ENCODE results near the gene VPS4A.

VPS4A gene

DNA sequence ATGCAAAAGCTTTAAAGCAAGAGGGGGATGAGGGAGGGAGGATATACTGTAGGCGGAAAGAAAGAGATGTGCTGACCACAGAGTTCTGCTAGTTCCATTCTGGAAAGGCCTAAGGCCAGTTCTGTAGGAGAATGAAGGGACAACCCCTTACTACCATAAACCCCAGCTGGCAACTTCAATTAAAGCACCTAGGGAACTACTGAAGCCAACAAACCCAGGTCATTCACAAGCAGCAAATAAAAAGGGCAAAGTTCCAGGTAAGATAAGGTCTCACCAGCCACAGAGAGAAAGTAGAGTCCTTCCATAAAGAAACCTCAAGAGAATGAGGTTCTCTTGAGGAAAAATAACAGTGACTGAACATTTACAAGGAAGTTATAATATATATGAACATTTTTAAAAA, 61.9 kb downstream of the VPS4A start:
- Histone ChIP-seq H3K27ac (ENCODE audit: low read depth, low read length) (no peak overlapping the region), H3K23ac (ENCODE audit: low read length) (no peak overlapping the region), H2BK120ac (ENCODE audit: insufficient read depth, low read length, poor library complexity) (no peak overlapping the region), H3K79me1 (ENCODE audit: low read length) (no peaks in the 10 kb centered on the region), H3K4ac (ENCODE audit: low read depth, low read length) (no peak overlapping the region), H3K79me2 (ENCODE audit: control insufficient read depth, insufficient read depth, low read length, poor library complexity) (no peaks in the 10 kb centered on the region), H4K91ac (ENCODE audit: low read depth, low read length) (no peak overlapping the region), H3K14ac (ENCODE audit: low read length) (no peak overlapping the region), H2AFZ (ENCODE audit: insufficient read depth, low read length, poor library complexity) (no peak overlapping the region), H3K4me2 (ENCODE audit: low read length) (no peak overlapping the region), H3K18ac (ENCODE audit: low read length) (no peak overlapping the region), H4K8ac (ENCODE audit: low read depth, low read length) (no peak overlapping the region), H3K4me1 (ENCODE audit: control insufficient read depth in 1 of 2, insufficient read depth in 2 of 2, low read length in 2 of 2) (no peaks in the 10 kb centered on the region), H3K9me3 (ENCODE audit: insufficient read depth, low read depth, low read length) (no peaks in the 10 kb centered on the region), H3K4me3 (ENCODE audit: low read depth, low read length) (no peak overlapping the region), H4K12ac (ENCODE audit: low read depth, low read length) (no peak overlapping the region), H2BK12ac (ENCODE audit: low read length) (no peak overlapping the region), H3K36me3 (ENCODE audit: control insufficient read depth in 1 of 2, insufficient read depth in 2 of 2, low read length in 2 of 2) (peaks cover 21 to 25% of the 10 kb centered on the region in 2 experiments), H2BK5ac (ENCODE audit: low read depth, low read length, poor library complexity) (no peak overlapping the region), H2AK5ac (ENCODE audit: low read length) (no peak overlapping the region), H3K9ac (ENCODE audit: low read length) (no peak overlapping the region), H3K27me3 (ENCODE audit: insufficient read depth, low read length) (no peaks in the 10 kb centered on the region)
- no peak for DNase-seq
- no CpG with 5 or more reads among the region's 1 CpG for WGBS (ENCODE audit: extremely low coverage, insufficient coverage, insufficient read length)

Data from trophoblast cell (in vitro differentiated cells and primary cell).